ENCODE measurements around the gene COL6A6.

The COL6A6 gene, protein sequence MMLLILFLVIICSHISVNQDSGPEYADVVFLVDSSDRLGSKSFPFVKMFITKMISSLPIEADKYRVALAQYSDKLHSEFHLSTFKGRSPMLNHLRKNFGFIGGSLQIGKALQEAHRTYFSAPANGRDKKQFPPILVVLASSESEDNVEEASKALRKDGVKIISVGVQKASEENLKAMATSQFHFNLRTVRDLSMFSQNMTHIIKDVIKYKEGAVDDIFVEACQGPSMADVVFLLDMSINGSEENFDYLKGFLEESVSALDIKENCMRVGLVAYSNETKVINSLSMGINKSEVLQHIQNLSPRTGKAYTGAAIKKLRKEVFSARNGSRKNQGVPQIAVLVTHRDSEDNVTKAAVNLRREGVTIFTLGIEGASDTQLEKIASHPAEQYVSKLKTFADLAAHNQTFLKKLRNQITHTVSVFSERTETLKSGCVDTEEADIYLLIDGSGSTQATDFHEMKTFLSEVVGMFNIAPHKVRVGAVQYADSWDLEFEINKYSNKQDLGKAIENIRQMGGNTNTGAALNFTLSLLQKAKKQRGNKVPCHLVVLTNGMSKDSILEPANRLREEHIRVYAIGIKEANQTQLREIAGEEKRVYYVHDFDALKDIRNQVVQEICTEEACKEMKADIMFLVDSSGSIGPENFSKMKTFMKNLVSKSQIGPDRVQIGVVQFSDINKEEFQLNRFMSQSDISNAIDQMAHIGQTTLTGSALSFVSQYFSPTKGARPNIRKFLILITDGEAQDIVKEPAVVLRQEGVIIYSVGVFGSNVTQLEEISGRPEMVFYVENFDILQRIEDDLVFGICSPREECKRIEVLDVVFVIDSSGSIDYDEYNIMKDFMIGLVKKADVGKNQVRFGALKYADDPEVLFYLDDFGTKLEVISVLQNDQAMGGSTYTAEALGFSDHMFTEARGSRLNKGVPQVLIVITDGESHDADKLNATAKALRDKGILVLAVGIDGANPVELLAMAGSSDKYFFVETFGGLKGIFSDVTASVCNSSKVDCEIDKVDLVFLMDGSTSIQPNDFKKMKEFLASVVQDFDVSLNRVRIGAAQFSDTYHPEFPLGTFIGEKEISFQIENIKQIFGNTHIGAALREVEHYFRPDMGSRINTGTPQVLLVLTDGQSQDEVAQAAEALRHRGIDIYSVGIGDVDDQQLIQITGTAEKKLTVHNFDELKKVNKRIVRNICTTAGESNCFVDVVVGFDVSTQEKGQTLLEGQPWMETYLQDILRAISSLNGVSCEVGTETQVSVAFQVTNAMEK (N-terminal part only)

DNA sequence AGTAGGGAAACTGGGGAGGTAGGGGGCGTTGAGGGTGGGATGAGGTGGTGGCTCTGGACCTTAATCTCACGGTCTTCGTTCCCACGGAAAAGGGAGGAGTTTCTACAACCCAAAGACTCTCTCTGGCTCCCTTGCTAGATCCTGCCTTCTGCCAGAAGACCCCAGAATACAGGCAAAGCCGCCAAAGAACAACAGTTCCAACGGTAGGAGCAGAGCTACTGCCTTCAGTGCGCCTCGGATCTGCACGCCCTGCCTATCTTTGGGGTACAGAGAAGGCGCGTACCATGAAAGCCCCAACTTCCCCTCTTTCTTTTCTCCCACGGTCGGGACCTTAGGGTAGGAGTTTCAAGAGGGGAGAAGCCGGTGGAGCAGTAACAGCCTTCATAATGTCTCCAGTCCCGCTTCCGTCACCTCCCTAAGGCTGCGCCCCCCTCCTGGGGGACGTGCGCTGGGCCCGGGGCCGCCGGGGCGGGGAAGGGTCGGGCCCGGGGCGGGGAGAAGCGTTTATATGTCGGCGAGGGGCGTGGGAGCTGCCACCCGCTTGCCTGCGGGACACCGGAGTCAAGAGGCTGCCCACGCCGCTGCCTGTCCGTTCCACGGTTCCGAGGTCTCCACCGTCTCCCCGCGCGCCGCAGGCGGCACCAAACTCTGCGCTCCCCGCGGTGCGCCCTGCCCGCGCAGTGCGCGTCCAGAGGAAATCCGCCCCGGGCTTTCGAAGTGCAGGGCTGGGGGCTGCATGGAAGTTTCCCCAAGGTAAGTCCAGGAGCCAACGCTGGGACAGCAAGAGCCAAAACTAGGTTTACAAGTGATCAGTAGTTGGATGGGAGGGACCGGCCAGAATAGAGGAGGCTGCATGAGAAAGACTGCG is at the start of gene COL6A6:
Gene COL6A6, plus strand, starts transcription at position 533 of the 868 bp plus-strand sequence. CDS start 43,188 bp downstream, outside the sequence.
- FAIRE-seq: no peak
- TF ChIP-seq, protein P1, sequence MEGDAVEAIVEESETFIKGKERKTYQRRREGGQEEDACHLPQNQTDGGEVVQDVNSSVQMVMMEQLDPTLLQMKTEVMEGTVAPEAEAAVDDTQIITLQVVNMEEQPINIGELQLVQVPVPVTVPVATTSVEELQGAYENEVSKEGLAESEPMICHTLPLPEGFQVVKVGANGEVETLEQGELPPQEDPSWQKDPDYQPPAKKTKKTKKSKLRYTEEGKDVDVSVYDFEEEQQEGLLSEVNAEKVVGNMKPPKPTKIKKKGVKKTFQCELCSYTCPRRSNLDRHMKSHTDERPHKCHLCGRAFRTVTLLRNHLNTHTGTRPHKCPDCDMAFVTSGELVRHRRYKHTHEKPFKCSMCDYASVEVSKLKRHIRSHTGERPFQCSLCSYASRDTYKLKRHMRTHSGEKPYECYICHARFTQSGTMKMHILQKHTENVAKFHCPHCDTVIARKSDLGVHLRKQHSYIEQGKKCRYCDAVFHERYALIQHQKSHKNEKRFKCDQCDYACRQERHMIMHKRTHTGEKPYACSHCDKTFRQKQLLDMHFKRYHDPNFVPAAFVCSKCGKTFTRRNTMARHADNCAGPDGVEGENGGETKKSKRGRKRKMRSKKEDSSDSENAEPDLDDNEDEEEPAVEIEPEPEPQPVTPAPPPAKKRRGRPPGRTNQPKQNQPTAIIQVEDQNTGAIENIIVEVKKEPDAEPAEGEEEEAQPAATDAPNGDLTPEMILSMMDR (IDR thresholded peaks at IDR 0.05; ENCODE audit: insufficient read depth, missing control alignments): no peak
- no peak for DNase-seq (ENCODE audit: insufficient read length, low spot score)

DNA sequence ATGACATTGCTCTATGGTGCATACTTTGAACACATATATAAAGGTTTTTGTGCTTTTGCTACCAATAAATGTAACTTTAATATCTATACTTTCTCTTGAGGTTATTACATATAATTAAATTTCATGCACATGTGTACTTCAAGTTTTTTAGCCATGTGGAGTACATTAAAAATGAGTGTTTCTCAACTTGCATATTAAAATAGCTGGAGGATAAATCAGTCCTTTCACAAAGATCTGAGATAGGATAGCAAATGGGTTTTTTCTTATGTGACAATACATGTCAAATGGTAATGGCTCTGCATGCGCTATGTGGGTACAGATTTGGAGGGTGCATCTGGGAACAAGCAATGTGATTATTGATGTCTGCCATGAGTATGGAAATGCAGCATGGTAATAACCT is 48.7 kb upstream of the COL6A6 start:
- DNase-seq (ENCODE audit: insufficient read length, low spot score) (no peak), FAIRE-seq (no peak)
- TF ChIP-seq, protein P1 (IDR thresholded peaks at IDR 0.05; ENCODE audit: insufficient read depth, missing control alignments): no peak

DNA sequence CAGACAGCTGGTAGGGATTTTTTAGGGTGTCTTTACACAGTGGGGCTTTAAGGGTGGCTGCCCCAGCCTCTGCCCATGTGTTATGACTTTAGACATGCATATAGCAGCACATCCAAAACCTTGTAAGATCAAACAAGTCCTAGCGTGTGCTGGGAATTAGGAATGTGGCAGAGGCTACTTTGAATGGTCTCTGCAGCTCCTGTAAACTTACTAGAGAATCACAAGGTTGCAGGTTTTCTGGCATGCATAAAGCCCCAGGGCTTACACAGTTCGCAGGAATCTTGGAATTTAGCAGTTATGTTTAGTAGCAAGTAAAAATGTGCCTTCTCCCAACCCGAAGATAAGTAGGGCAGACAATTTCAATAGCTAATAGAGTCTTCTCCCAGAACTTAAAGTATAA is 46.9 kb upstream of the COL6A6 start:
- FAIRE-seq: no peak
- no peak for DNase-seq (ENCODE audit: insufficient read length, low spot score)
- TF ChIP-seq, protein P1 (IDR thresholded peaks at IDR 0.05; ENCODE audit: insufficient read depth, missing control alignments): no peak

DNA sequence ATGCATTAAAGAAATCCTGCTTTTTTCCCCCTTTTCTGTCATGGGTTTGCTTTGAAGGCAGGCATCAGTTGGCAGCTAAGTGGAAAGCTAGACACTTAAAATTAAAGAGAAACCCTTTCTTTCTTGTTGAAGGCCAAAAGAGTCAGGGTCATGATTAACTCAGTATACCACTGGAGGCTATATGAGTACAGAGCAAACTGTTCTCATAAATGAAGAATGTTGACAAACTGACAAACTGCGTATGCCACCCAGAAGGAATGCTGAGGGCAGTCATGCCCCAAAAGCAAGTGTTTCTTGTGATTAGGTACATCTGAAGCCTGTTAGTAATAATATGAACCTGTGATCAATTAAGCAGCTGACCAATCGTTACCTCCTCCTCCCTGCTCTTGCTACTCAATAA is 43.6 kb upstream of the COL6A6 start:
- DNase-seq (ENCODE audit: insufficient read length, low spot score): no peak
- TF ChIP-seq, protein P1 (IDR thresholded peaks at IDR 0.05; ENCODE audit: insufficient read depth, missing control alignments): no peak
- no peak for FAIRE-seq

DNA sequence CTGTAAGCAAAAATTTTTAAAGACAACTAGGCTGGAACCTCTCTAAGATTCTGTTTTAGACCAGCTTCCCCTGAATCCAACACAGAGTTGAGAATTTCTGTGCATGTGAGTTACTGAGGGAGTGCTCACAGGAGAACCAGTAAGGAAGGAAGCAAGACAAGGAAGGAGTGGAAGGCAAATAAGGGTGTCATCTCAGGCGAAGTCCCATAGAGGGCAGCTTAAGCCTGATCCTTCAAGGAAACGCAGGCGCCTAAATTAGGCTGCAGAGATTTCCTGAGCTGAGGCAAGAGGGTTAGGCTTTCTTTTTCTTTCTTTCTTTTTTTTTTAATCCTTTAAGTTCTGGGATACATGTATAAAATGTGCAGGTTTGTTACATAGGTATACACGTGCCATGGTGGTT is 36.2 kb upstream of the COL6A6 start:
- no peak for DNase-seq (ENCODE audit: insufficient read length, low spot score)
- TF ChIP-seq, protein P1 (IDR thresholded peaks at IDR 0.05; ENCODE audit: insufficient read depth, missing control alignments): peak; percentile 31
- FAIRE-seq: no peak

DNA sequence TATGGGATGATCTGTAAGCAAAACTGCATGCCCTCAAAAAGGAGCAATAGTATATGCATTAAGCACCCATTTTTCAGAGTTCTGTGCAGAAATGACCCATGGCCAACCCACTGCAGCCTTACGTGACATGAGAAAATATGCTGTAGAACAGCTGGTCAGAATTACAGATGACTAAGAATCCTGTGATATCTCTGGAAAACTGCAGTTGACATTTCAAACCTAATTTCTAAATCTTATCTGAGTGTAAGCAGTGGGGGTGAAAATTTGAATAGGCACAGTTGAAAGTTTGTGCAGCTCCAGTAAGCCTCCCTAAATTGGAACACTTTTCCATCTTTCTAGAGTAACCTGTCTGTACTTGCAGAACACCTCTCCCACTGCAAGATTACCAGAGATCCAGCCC is 28.7 kb upstream of the COL6A6 start:
- no peak for FAIRE-seq
- TF ChIP-seq, protein P1 (IDR thresholded peaks at IDR 0.05; ENCODE audit: insufficient read depth, missing control alignments): no peak
- no peak for DNase-seq (ENCODE audit: insufficient read length, low spot score)
